ENCODE measurements around the gene PHIP. TPM values are rescaled to one million over a fixed set of nuclear protein-coding genes. Genes with fewer than 3 reads are reported as not detected.

The PHIP gene
- total RNA-seq, 4 donors from 2014 or later, result 32.2 to 41.0 (median 36.8) TPM

DNA sequence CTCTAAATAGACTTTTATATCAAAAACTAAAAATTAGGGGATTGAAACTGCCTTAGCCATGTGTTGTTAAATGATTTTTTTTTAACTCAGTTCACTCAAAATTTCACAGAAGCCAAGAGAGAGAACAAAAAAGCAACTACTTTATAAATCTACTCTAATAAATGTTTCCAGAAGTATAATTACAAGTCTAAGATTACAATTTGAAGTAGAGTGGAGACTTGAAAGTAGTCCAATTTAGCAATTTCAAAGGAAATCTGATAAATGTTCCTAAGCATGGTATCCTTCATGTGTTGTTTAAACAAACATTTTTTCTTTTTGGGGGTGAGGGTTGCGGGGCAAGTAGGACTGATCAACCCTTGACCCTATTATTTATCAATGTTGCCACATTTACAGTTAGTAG is 72.6 kb downstream of the PHIP start:
- Histone ChIP-seq H3K36me3 (peaks cover 0 to 35% (median 0%) of the 10 kb centered on the region in 3 donors), H3K4me3 (no peak overlapping the region), H3K9me3 (no peaks in the 10 kb centered on the region), H3K4me1 (peaks cover 0 to 17% (median 0%) of the 10 kb centered on the region in 4 donors), H3K27ac (no peak overlapping the region), H3K27me3 (no peaks in the 10 kb centered on the region)
- WGBS, 2 donors, result 53 to 58% methylated on average over 1 of the region's 1 CpG
- TF ChIP-seq, protein P1, sequence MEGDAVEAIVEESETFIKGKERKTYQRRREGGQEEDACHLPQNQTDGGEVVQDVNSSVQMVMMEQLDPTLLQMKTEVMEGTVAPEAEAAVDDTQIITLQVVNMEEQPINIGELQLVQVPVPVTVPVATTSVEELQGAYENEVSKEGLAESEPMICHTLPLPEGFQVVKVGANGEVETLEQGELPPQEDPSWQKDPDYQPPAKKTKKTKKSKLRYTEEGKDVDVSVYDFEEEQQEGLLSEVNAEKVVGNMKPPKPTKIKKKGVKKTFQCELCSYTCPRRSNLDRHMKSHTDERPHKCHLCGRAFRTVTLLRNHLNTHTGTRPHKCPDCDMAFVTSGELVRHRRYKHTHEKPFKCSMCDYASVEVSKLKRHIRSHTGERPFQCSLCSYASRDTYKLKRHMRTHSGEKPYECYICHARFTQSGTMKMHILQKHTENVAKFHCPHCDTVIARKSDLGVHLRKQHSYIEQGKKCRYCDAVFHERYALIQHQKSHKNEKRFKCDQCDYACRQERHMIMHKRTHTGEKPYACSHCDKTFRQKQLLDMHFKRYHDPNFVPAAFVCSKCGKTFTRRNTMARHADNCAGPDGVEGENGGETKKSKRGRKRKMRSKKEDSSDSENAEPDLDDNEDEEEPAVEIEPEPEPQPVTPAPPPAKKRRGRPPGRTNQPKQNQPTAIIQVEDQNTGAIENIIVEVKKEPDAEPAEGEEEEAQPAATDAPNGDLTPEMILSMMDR (IDR thresholded peaks at IDR 0.05), result no peak
- TF ChIP-seq POLR2A (IDR thresholded peaks at IDR 0.05), result no peak
- no peak for TF ChIP-seq EP300 (IDR thresholded peaks at IDR 0.05)
- no peak for DNase-seq (ENCODE audit: low spot score in 2 of 2)

DNA sequence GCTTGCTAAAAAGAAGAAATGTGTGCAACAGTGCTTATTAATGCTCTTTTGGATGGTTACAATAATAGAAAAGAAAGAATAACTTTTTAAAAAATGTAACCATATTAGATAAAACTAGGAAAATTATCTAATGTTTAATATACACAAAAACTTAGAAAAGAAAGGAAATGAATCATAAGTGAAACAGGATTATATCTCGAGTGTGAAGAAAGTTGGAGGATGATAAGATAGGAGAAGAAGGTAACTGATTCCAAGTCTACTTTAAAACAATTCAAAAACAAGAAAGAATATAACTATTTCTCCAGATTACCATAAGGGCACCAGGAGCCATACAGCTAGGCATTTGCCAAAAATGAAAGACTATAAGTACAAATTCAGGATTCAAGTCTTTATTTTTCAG is 73.0 kb downstream of the PHIP start:
- TF ChIP-seq, protein P1 (IDR thresholded peaks at IDR 0.05), result no peak
- TF ChIP-seq EP300 (IDR thresholded peaks at IDR 0.05) (no peak), POLR2A (IDR thresholded peaks at IDR 0.05) (no peak)
- H3K36me3 ChIP-seq, result peaks cover 0 to 36% (median 0%) of the 10 kb centered on the region in 3 donors
- peaks cover 0 to 17% (median 0%) of the 10 kb centered on the region in 4 donors for H3K4me1 ChIP-seq
- no peak overlapping the region for H3K27ac ChIP-seq
- DNase-seq (ENCODE audit: low spot score in 2 of 2), result no peak
- no peaks in the 10 kb centered on the region for H3K27me3 ChIP-seq
- H3K4me3 ChIP-seq, result no peak overlapping the region
- 70 to 74% methylated on average over 1 of the region's 1 CpG for WGBS, 2 donors
- H3K9me3 ChIP-seq, result no peaks in the 10 kb centered on the region

DNA sequence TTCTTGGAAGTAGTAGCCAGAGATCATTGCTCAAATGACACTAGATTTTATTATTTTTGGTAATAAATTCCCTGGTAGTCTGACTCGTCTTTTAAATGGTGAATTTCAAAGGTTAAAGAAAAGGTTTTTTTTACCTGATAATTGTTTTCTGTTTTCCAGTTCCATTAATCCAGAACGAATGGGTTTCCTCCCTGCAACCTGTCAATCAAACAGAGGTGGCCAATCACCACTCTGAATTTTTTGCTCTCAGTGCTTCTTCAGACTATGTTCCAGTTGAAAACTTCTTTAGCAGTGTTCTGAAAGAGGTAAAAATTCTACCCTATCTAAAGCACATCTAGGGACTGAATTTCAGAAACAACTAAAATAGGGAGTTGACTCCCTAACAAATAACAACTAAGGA is 73.8 kb downstream of the PHIP start:
- no peak for DNase-seq (ENCODE audit: low spot score in 2 of 2)
- WGBS, 2 donors, result 83 to 89% methylated on average over 2 of the region's 2 CpGs

DNA sequence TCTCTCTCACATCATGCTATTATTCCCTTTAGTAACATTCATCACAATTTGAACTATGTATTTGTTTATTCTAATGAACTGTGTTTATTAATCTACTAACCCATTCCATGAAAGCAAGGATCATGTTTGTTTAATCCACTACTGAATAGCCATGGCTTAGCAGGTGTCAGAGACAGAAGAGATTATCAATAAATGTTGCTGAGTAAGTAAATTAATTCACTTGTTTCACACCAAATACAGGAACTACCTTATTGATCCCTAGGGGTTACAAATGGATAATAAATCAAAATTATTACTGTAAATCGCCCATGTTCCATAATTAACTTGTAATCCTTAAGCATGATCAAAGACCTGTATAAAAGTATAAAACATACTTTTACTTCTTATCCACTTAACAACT is 76.6 kb downstream of the PHIP start:
- no peak overlapping the region for H3K27ac ChIP-seq
- TF ChIP-seq, protein P1 (IDR thresholded peaks at IDR 0.05), result no peak
- no peak for TF ChIP-seq EP300 (IDR thresholded peaks at IDR 0.05)
- TF ChIP-seq POLR2A (IDR thresholded peaks at IDR 0.05), result no peak
- H3K4me3 ChIP-seq, result no peak overlapping the region
- peaks cover 0 to 64% (median 8%) of the 10 kb centered on the region in 3 donors for H3K36me3 ChIP-seq
- peaks cover 0 to 17% (median 0%) of the 10 kb centered on the region in 4 donors for H3K4me1 ChIP-seq
- no peaks in the 10 kb centered on the region for H3K9me3 ChIP-seq
- no peak for DNase-seq (ENCODE audit: low spot score in 2 of 2)
- WGBS, 2 donors, result 87 to 88% methylated on average over 1 of the region's 1 CpG
- no peaks in the 10 kb centered on the region for H3K27me3 ChIP-seq

More for the DNA sequence above, 73.8 kb downstream of the PHIP start:
- Histone ChIP-seq H3K27ac (no peak overlapping the region), H3K4me1 (peaks cover 0 to 17% (median 0%) of the 10 kb centered on the region in 4 donors), H3K9me3 (no peaks in the 10 kb centered on the region), H3K27me3 (no peaks in the 10 kb centered on the region), H3K4me3 (no peak overlapping the region), H3K36me3 (peaks cover 0 to 36% (median 0%) of the 10 kb centered on the region in 3 donors)
- no peak for TF ChIP-seq POLR2A (IDR thresholded peaks at IDR 0.05)
- TF ChIP-seq, protein P1 (IDR thresholded peaks at IDR 0.05), result no peak

DNA sequence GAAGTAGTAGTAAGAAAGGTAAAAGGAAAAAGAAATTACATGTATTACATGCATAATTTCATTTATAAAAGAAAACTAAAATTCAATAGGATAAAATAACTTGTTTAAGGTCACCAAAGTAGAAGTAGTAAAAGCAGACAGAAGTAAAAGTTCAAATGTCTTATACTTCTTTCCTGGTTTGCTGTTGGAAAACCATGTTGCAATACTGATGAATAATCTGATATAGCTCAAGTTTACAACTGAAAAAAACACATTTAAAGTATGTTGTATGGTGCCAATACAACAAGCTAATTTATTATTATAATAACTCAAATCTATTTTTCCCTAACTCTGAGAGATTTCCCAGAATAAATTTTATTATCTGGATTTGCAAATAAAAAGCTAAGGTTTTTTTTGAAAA is 78.3 kb downstream of the PHIP start:
- H3K36me3 ChIP-seq, result peaks cover 0 to 81% (median 16%) of the 10 kb centered on the region in 3 donors
- no peaks in the 10 kb centered on the region for H3K27me3 ChIP-seq
- TF ChIP-seq EP300 (IDR thresholded peaks at IDR 0.05) (no peak), POLR2A (IDR thresholded peaks at IDR 0.05) (no peak)
- TF ChIP-seq, protein P1 (IDR thresholded peaks at IDR 0.05), result no peak

More for the DNA sequence above, 78.3 kb downstream of the PHIP start:
- H3K4me3 ChIP-seq, result no peak overlapping the region
- no peaks in the 10 kb centered on the region for H3K9me3 ChIP-seq
- H3K4me1 ChIP-seq, result peaks cover 0 to under 1% (median 0%) of the 10 kb centered on the region in 4 donors
- H3K27ac ChIP-seq, result no peak overlapping the region
- no peak for DNase-seq (ENCODE audit: low spot score in 2 of 2)
